Fibroblast of pulmonary artery (primary cell): Measurements from ENCODE around the gene ACIN1.
A peak's percentile ranks its signal among the peaks of the same experiment; 100 is the strongest.

Experiments used
- DNase-seq: peaks from one replicate; pipeline ENCODE4 v3.0.0-alpha.2; 2010; ENCODE audit warnings: low read depth
- H3K4me3 ChIP-seq: replicated peaks from 2 replicates; pipeline ENCODE4 v1.5.1; 2011; ENCODE audit warnings: low read depth, mild to moderate bottlenecking, control low read depth, low read length, moderate library complexity
- TF ChIP-seq, protein P1 (sequence below): IDR thresholded peaks from 2 replicates; pipeline ENCODE4 v1.5.1; 2011; ENCODE audit warnings: mild to moderate bottlenecking, control low read depth, low read length, inconsistent platforms; ENCODE audit errors: missing control alignments

Gene ACIN1

DNA sequence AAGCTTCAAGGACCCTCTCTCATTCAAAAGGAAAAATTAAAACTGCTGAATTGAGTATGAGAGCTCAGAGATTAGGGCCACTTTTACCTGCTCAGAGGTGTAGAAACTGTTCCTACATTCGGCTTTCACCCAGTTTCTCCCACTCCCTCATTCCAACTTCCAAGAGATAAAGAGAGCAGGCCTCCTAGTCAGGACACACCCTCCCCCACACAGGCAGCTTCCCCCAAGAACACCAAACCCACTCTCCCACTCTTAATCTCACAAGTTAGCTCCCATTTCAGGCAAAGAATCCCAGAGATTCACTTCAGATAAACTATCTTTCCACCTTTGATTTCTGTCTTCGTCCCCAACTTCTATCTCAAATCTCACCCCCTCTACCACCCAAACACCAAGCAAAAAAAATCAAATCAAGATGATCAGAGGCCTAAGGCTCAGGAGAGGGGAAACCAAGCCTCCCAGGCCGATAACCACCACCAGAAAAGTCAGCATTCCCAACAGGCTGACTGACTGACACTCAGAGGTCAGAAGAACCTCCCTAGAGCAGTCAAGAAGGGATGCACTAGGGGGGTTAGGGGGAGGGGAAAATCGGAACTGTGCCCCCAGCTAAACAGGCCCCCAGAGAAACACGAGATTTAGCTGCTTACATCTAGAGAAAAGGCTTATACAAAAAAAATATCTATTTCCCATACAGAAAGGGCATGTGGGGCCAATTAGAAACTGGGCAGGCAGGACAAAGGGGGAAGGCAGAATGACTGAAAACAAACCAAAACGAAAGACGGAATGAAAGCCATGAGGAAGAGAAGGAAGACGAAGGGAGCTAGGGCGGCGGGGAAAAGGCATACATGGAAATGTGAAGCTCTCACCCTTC lies 24.4 kb downstream of the ACIN1 start:
- TF ChIP-seq, protein P1, sequence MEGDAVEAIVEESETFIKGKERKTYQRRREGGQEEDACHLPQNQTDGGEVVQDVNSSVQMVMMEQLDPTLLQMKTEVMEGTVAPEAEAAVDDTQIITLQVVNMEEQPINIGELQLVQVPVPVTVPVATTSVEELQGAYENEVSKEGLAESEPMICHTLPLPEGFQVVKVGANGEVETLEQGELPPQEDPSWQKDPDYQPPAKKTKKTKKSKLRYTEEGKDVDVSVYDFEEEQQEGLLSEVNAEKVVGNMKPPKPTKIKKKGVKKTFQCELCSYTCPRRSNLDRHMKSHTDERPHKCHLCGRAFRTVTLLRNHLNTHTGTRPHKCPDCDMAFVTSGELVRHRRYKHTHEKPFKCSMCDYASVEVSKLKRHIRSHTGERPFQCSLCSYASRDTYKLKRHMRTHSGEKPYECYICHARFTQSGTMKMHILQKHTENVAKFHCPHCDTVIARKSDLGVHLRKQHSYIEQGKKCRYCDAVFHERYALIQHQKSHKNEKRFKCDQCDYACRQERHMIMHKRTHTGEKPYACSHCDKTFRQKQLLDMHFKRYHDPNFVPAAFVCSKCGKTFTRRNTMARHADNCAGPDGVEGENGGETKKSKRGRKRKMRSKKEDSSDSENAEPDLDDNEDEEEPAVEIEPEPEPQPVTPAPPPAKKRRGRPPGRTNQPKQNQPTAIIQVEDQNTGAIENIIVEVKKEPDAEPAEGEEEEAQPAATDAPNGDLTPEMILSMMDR = no peak
- H3K4me3 ChIP-seq = peak overlapping the region; percentile 97
- no peak for DNase-seq

DNA sequence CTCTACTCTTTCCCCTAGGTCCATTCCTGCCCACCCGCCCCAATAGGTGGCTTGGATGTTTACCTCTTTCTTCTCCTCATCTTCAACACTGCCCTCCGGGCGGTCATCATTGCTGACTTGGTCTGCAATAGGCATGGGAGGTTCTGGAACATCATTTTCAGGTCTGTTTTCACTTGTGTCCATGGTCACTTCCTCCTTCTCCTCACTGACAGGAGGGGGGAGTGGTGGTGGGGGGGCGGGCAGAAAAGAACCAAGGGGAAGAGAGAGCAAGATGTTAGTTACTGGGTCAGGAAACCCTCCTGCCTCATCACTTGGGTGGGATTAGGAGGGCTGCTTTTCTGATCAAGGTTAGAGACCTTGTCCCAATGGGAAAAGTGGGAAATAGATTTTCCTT lies 25.5 kb downstream of the ACIN1 start:
- no peak for DNase-seq
- no peak overlapping the region for H3K4me3 ChIP-seq
- TF ChIP-seq, protein P1 = no peak

DNA sequence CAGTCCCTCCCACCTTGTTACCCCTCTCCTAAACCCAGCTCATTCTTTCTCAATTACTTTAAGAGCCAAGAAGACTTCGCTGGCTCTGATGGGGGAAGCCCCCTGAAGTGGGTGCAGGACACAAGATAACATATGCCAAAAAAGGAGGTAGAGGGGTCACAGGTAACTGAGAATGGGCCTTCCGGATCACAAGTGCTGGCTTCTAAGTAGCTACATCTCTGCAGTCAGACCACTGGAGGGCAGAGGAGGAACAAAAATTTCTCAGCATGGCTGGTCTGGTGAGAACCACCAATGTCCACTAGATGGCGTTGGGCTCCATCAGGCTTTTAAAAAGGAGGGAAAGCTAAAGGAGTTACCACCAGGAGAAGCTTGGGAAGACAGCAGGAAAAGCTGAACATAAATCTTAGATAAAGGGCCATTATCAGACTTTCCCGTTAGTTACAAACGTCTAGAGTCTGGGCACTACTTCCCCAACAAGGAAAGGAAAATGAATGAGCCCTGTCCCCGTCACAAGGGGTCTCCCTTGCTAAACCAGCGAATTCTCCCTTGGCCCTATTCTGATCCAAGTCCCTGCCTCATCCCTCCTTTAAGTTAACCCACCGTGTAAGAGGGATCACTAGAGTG lies 26.0 kb downstream of the ACIN1 start:
- DNase-seq = peak; percentile 96
- no peak overlapping the region for H3K4me3 ChIP-seq

DNA sequence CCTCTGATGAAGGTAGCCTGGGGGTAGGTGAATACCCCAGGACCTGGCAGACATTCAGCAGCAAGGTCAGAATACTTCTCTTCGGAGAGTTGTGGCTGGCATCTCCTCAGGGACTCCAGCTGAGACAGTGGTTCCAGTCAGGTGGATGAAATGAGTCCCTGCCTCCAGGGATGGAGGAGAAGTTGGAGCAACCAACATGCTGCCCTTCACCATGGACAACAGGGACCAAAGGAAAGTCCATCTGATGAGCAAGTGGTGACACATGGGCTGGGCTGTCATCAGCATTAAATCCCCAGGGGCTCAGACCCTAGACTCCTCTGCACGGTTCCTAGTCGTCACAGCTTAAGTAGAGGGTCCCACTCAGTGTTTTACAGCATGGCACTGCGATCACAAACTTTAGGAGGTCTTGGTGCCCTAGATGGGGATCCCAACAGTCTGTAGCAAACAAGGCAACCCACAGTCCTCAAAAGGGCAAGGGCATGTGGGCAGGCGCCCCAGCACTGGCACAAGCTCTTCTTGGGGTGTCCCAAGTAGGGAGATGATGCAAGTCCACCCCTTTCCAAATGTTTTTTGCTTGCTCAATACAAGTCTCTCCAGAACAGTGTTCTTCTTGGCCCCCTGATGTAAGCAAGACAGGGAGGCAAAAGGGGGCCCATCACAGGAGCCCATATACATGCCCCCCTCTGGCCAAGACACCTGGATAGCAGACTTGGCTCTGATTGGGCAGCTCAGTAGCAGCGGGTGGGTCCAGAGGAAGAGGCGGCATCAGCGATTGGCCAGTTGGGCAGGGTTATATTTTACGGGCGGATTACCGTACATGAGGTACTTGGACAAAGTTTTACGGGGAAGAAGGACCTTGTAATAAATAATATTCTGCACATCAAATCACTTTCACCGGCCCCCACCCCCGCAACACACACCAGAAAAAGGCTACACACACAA lies 26.8 kb downstream of the ACIN1 start:
- no peak overlapping the region for H3K4me3 ChIP-seq
- DNase-seq = no peak
- TF ChIP-seq, protein P1 = no peak

More for the DNA sequence above, 26.0 kb downstream of the ACIN1 start:
- TF ChIP-seq, protein P1 = no peak

DNA sequence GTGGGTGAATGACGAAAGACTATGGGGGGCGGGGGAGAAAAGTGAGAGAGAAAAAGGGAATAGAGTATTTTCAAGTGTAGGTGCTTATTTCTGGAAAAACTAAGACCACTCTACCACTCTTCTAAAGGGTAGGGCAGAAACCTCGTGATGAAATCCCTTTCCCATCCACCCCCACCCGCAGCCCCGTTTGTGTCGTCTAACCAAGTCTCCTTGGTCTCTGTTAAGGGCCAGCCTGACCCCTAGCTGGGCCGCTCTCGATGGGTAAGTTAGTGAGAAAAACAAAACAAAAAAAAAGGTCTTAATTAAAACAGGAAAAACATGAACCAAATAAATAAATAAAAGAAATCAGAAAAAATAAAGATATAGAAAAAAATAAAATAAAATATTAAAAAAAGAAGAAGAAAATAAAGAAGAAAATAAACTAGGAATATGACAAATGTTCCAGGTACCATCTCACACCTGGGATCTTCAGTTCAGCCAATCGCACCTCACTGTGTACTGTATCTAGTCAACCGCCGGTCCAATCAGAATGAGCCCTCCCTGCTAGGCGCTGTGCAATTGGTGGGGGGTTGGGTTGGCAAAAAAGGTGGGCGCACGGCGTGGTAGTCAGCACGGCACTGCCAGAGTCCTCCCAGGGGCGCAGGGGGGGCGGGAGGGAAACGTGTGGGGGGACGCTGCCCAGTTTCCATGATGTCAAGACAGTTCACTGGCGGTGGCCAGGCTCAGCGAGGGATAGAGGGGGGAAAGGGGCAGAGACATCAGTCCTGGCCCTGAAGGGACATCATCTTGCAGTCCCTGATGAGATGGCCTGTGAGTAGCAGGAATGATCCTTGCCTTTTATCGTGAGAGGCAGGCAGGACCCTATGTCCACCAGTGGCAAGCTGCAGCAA lies 27.8 kb downstream of the ACIN1 start:
- no peak for DNase-seq
- H3K4me3 ChIP-seq = no peak overlapping the region
- TF ChIP-seq, protein P1 = no peak

DNA sequence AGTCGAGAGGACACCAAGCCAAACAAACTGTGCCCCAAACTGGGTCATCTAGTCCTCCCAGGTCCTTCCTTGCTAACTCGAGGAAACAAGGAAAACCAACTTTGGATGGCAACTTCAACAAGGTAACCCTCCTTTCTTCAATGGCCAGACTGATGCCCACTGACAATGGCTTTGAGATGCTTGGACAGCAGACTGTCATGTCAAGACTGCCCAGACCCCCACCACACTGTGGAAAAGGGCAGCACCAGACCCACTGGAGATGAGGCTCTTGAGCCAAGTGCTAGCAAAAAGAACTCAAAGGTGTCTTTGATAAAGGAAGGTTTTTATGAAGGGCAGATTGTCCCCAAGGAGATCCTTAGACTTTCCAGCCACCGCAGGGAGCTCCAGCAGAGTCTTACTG lies 28.6 kb downstream of the ACIN1 start:
- TF ChIP-seq, protein P1 = no peak
- H3K4me3 ChIP-seq = no peak overlapping the region
- DNase-seq = no peak
